Stomach (tissue), 9 donors: ENCODE measurements around the gene AGMAT. TPM values are rescaled to one million over a fixed set of nuclear protein-coding genes. Genes with fewer than 3 reads are reported as not detected.

ENCODE experiments used
- DNase-seq, 2 donors: peaks; one replicate each; pipeline versions ENCODE4 v3.0.0 to v3.0.0-alpha.2; 2013 to 2019
- H3K27ac ChIP-seq, 5 donors: fragments of 200-600 bp in 4 of 5; sonication (generic) in 4 of 5; one replicate each; pipeline ENCODE4 v1.5.1; 2013 to 2019; ENCODE audit warnings: mild to moderate bottlenecking in 1 of 5, moderate library complexity in 1 of 5
- H3K27me3 ChIP-seq, 3 donors: fragments of 200-600 bp; sonication (generic); one replicate each; pipeline ENCODE4 v1.5.1; 2017 to 2019; ENCODE audit warnings: mixed run types in 1 of 3
- H3K36me3 ChIP-seq, 4 donors: fragments of 200-600 bp; sonication (generic); 1 replicate in 3 of 4; 2 replicates in 1 of 4; pipeline ENCODE4 v1.5.1; 2016 to 2019
- H3K4me1 ChIP-seq, 4 donors: fragments of 200-600 bp; sonication (generic); one replicate each; pipeline ENCODE4 v1.5.1; 2016 to 2019
- H3K4me3 ChIP-seq, 4 donors: fragments of 200-600 bp; sonication (generic) in 3 of 4; one replicate each; pipeline ENCODE4 v1.5.1; 2016 to 2019; ENCODE audit warnings: mild to moderate bottlenecking in 1 of 4
- H3K9me3 ChIP-seq, 4 donors: fragments of 200-600 bp; sonication (generic); one replicate each; pipeline ENCODE4 v1.5.1; 2016 to 2019
- CTCF ChIP-seq, 7 experiments: fragments of 450-650 bp in 4 of 7; fragments of 200-600 bp in 3 of 7; sonication (generic) in 3 of 7; IDR thresholded peaks; one replicate each; pipeline ENCODE4 v1.5.1; 2016 to 2019; ENCODE audit warnings: antibody characterized with exemption in 7 of 7, control low read depth in 2 of 7, mild to moderate bottlenecking in 1 of 7
- EP300 ChIP-seq: sonication (generic); formaldehyde crosslinking; IDR thresholded peaks from one replicate; pipeline ENCODE4 v1.6.1; 2017; ENCODE audit warnings: antibody characterized with exemption
- POLR2A ChIP-seq, 4 donors: fragments of 450-650 bp; IDR thresholded peaks; one replicate each; pipeline ENCODE4 v1.6.1; 2016; ENCODE audit warnings: antibody characterized with exemption in 4 of 4, control low read depth in 2 of 4, mild to moderate bottlenecking in 1 of 4, moderate library complexity in 1 of 4
- POLR2AphosphoS5 ChIP-seq, 3 donors: sonication (generic); formaldehyde crosslinking; IDR thresholded peaks; one replicate each; pipeline ENCODE4 v1.6.1; 2016; ENCODE audit warnings: antibody characterized with exemption in 3 of 3
- WGBS, 5 donors: extraction: QIAGEN DNeasy Blood & Tissue Kit in 3 of 5; methylation state at CpG; one replicate each; pipeline versions ENCODE4 v1.1.5 to v1.1.7; 2013 to 2018; 5-methylcytosine and 5-hydroxymethylcytosine counted together
- intact Hi-C: fragments of 100-400 bp; cut with DNase I; formaldehyde crosslinking; loops from one replicate; pipeline ENCODE4 v1.15.1; 2023; ENCODE audit warnings: low total_unique reads
- polyA plus RNA-seq, 3 donors: library from polyadenylated mRNA; stranded (reverse); fragments of 200-250 nt; gene quantifications; one replicate each; pipeline ENCODE4 v1.2.3, GENCODE V29; 2013
- total RNA-seq, 5 donors: library from RNA; depleted of rRNA; stranded (reverse); fragments of >200 nt; gene quantifications; one replicate each; pipeline versions ENCODE4 v1.1.0 to v1.2.3, GENCODE V29; 2014 to 2016
- donor health status: healthy with polysubstance abuse.
- donor health status: Bipolar disorder and iron deficiency.
- donor health status: healthy.

The AGMAT gene
- total and polyA plus RNA-seq, 8 donors, result 0.14 to 9.8 (median 0.51) TPM; not detected in 2

- Histone ChIP-seq H3K4me3 (no peak overlapping the region), H3K36me3 (peaks cover 70 to 100% (median 98%) of the 10 kb centered on the region in 4 donors), H3K27me3 (no peaks in the 10 kb centered on the region), H3K4me1 (no peaks in the 10 kb centered on the region), H3K27ac (no peak overlapping the region), H3K9me3 (no peaks in the 10 kb centered on the region)
- intact Hi-C loops, result no loop called here
- no peak for TF ChIP-seq CTCF (IDR thresholded peaks at IDR 0.05)
- no peak for TF ChIP-seq POLR2A (IDR thresholded peaks at IDR 0.05)
- no peak for TF ChIP-seq POLR2AphosphoS5 (IDR thresholded peaks at IDR 0.05)
- TF ChIP-seq EP300, result no peak
- no peak for DNase-seq
- WGBS, 5 donors, result 91 to 95% (median 93%) methylated on average over 12 of the region's 12 CpGs
Measured at GRCh38 chr1:15543589-15544568, 41.0 kb downstream of the AGMAT start.

- H3K27me3 ChIP-seq, result no peaks in the 10 kb centered on the region
- intact Hi-C loops, result no loop called here
- 90 to 97% (median 94%) methylated on average over 5 of the region's 5 CpGs for WGBS, 5 donors
- H3K4me3 ChIP-seq, result no peak overlapping the region
- no peaks in the 10 kb centered on the region for H3K4me1 ChIP-seq
- no peaks in the 10 kb centered on the region for H3K9me3 ChIP-seq
- no peak for DNase-seq
- no peak for TF ChIP-seq EP300
- TF ChIP-seq CTCF (IDR thresholded peaks at IDR 0.05), result no peak
- no peak for TF ChIP-seq POLR2AphosphoS5 (IDR thresholded peaks at IDR 0.05)
- TF ChIP-seq POLR2A (IDR thresholded peaks at IDR 0.05), result no peak
- peaks cover 68 to 100% (median 100%) of the 10 kb centered on the region in 4 donors for H3K36me3 ChIP-seq
- no peak overlapping the region for H3K27ac ChIP-seq
Measured at GRCh38 chr1:15543251-15543588, 41.6 kb downstream of the AGMAT start.

- intact Hi-C loops, result no loop called here
- Histone ChIP-seq H3K36me3 (peaks cover 66 to 100% (median 100%) of the 10 kb centered on the region in 4 donors), H3K27me3 (no peaks in the 10 kb centered on the region), H3K4me1 (no peaks in the 10 kb centered on the region), H3K4me3 (no peak overlapping the region), H3K27ac (no peak overlapping the region), H3K9me3 (no peaks in the 10 kb centered on the region)
- no peak for DNase-seq
- no peak for TF ChIP-seq POLR2A (IDR thresholded peaks at IDR 0.05)
- 80 to 96% (median 88%) methylated on average over 4 to 7 of the region's 7 CpGs for WGBS, 5 donors
Measured at GRCh38 chr1:15542388-15543250, 42.2 kb downstream of the AGMAT start.

GRCh38 chr1:15541231-15541792 is 43.5 kb downstream of the AGMAT start:
- H3K27me3 ChIP-seq, result no peaks in the 10 kb centered on the region
- peaks cover 70 to 100% (median 100%) of the 10 kb centered on the region in 4 donors for H3K36me3 ChIP-seq
- WGBS, 5 donors, result 76 to 98% (median 97%) methylated on average over 4 of the region's 4 CpGs

More at GRCh38 chr1:15541231-15541792, 43.5 kb downstream of the AGMAT start:
- DNase-seq, result no peak
- TF ChIP-seq POLR2A (IDR thresholded peaks at IDR 0.05), result no peak
- TF ChIP-seq POLR2AphosphoS5 (IDR thresholded peaks at IDR 0.05), result no peak
- TF ChIP-seq CTCF (IDR thresholded peaks at IDR 0.05), result no peak
- TF ChIP-seq EP300, result no peak
- Histone ChIP-seq H3K4me3 (no peak overlapping the region), H3K9me3 (no peaks in the 10 kb centered on the region), H3K4me1 (no peaks in the 10 kb centered on the region), H3K27ac (no peak overlapping the region)
- intact Hi-C loops, result no loop called here
